ENCODE measurements around the gene PRKAR1A. TPM values are rescaled to one million over a fixed set of nuclear protein-coding genes. Genes with fewer than 3 reads are reported as not detected.
"Not testable (repeated sequence)": the region's sequence is repeated elsewhere in the genome, so short reads cannot be mapped to it uniquely, and the experiment has no call there.

Gene PRKAR1A
- total RNA-seq, 2 donors from 2014 or later = 296 to 409 TPM

- H3K27ac ChIP-seq = no peak overlapping the region
- H3K9me3 ChIP-seq = no peaks in the 10 kb centered on the region
- DNase-seq (ENCODE audit: low spot score) = peak; percentile 24
- H3K4me1 ChIP-seq (replicated peaks) = no peaks in the 10 kb centered on the region
- H3K27me3 ChIP-seq (replicated peaks; ENCODE audit: insufficient read depth) = no peaks in the 10 kb centered on the region
- no peak for TF ChIP-seq POLR2A (IDR thresholded peaks at IDR 0.05)
- peak; percentile 20 for TF ChIP-seq POLR2AphosphoS5 (IDR thresholded peaks at IDR 0.05)
- TF ChIP-seq CTCF (IDR thresholded peaks at IDR 0.05) = no peak
- no peaks in the 10 kb centered on the region for H3K36me3 ChIP-seq
- WGBS = 40% methylated on average over 12 of the region's 12 CpGs
- H3K4me3 ChIP-seq = no peak overlapping the region
- intact Hi-C loops (cut with DNase I) = no loop called here
These were observed 20.6 kb upstream of the PRKAR1A start for GRCh38 chr17:68491381-68492231.

DNA sequence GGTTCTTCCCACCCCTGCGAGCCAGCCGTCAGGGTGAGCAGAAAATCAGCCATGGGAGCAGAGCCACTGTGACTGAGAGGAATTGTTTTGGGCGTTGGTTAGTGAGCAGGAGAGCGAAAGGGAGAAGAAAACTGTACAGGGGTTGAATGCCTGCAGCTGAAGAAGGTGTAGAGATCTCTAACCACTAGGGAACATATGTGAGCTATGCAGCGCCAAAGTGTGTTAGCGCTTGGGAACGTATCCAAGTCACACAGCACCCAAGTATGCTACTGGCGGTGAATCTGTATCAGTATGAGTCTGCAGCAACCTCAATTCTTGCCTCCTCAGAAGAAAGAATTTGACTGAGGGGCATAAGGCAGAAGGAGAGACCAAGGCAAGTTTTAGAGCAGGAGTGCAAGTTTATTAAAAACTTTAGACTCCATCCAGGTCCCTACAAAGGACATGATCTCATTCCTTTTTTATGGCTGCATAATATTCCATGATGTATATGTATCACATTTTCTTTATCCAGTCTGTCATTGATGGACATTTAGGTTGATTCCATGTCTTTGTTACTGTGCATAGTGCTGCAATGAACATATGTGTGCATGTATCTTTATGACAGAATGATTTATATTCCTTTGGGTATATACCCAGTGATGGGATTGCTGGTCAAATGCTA, 19.7 kb upstream of the PRKAR1A start:
- WGBS = 88% methylated on average over 8 of the region's 8 CpGs
- H3K4me3 ChIP-seq; H3K27ac ChIP-seq; H3K9me3 ChIP-seq; H3K27me3 ChIP-seq (replicated peaks; ENCODE audit: insufficient read depth); H3K4me1 ChIP-seq (replicated peaks); H3K36me3 ChIP-seq; DNase-seq (ENCODE audit: low spot score); intact Hi-C loops (cut with DNase I): not testable (repeated sequence)

GRCh38 chr17:68495081-68495480, 17.1 kb upstream of the PRKAR1A start:
- no peak overlapping the region for H3K27ac ChIP-seq
- no peaks in the 10 kb centered on the region for H3K9me3 ChIP-seq
- intact Hi-C loops (cut with DNase I) = no loop called here
- no peaks in the 10 kb centered on the region for H3K36me3 ChIP-seq
- no peaks in the 10 kb centered on the region for H3K4me1 ChIP-seq (replicated peaks)
- TF ChIP-seq POLR2AphosphoS5 (IDR thresholded peaks at IDR 0.05) (no peak), POLR2A (IDR thresholded peaks at IDR 0.05) (no peak)
- WGBS = 91% methylated on average over 4 of the region's 4 CpGs
- DNase-seq (ENCODE audit: low spot score) = no peak
- no peak overlapping the region for H3K4me3 ChIP-seq
- H3K27me3 ChIP-seq (replicated peaks; ENCODE audit: insufficient read depth) = no peaks in the 10 kb centered on the region

- DNase-seq (ENCODE audit: low spot score) = no peak
- no peaks in the 10 kb centered on the region for H3K27me3 ChIP-seq (replicated peaks; ENCODE audit: insufficient read depth)
- no peaks in the 10 kb centered on the region for H3K4me1 ChIP-seq (replicated peaks)
- H3K36me3 ChIP-seq = no peaks in the 10 kb centered on the region
- WGBS = 7% methylated on average over 3 of the region's 3 CpGs
- H3K27ac ChIP-seq = no peak overlapping the region
- TF ChIP-seq POLR2A (IDR thresholded peaks at IDR 0.05) (no peak), POLR2AphosphoS5 (IDR thresholded peaks at IDR 0.05) (no peak), CTCF (IDR thresholded peaks at IDR 0.05) (no peak)
- H3K4me3 ChIP-seq = no peak overlapping the region
- intact Hi-C loops (cut with DNase I) = no loop called here
- no peaks in the 10 kb centered on the region for H3K9me3 ChIP-seq
These were observed 14.3 kb upstream of the PRKAR1A start for GRCh38 chr17:68497885-68498319.

- WGBS = 39% methylated on average over 7 of the region's 7 CpGs
- DNase-seq (ENCODE audit: low spot score) = no peak
- no peak overlapping the region for H3K27ac ChIP-seq
These were observed 13.5 kb upstream of the PRKAR1A start for GRCh38 chr17:68498479-68499326.

More at GRCh38 chr17:68498479-68499326, 13.5 kb upstream of the PRKAR1A start:
- intact Hi-C loops (cut with DNase I) = no loop called here
- H3K4me1 ChIP-seq (replicated peaks) = no peaks in the 10 kb centered on the region
- no peaks in the 10 kb centered on the region for H3K36me3 ChIP-seq
- no peak overlapping the region for H3K4me3 ChIP-seq
- H3K9me3 ChIP-seq = no peaks in the 10 kb centered on the region
- no peaks in the 10 kb centered on the region for H3K27me3 ChIP-seq (replicated peaks; ENCODE audit: insufficient read depth)
- no peak for TF ChIP-seq POLR2AphosphoS5 (IDR thresholded peaks at IDR 0.05)
- no peak for TF ChIP-seq CTCF (IDR thresholded peaks at IDR 0.05)
- no peak for TF ChIP-seq POLR2A (IDR thresholded peaks at IDR 0.05)

Measured in prostate gland (tissue), 2 donors.